Stimulated activated CD8-positive, alpha-beta memory T cell treated with anti-CD3 and anti-CD28 coated beads, Interleukin-12 subunit alpha, Interleukin-12 subunit beta, amount 100 ng/mL, for 24 hours (primary cell): ENCODE results near the gene EWSR1.
"Not testable (repeated sequence)": the region's sequence is repeated elsewhere in the genome, so short reads cannot be mapped to it uniquely, and the experiment has no call there.

Experiments
- DNase-seq: peaks from one replicate; pipeline ENCODE4 v3.0.0-alpha.2; 2020; ENCODE audit errors: extremely low read depth

The EWSR1 gene

GRCh38 chr22:29337631-29338284 is 69.7 kb downstream of the EWSR1 start:
- no peak for DNase-seq

- no peak for DNase-seq
Measured at GRCh38 chr22:29338398-29338797, 70.3 kb downstream of the EWSR1 start.

GRCh38 chr22:29339381-29340235 is 71.5 kb downstream of the EWSR1 start:
- DNase-seq: no peak

- no peak for DNase-seq
Measured at GRCh38 chr22:29340566-29340965, 72.5 kb downstream of the EWSR1 start.

- no peak for DNase-seq
Measured at GRCh38 chr22:29341056-29341848, 73.2 kb downstream of the EWSR1 start.

GRCh38 chr22:29341849-29342127 is 73.7 kb downstream of the EWSR1 start:
- DNase-seq: no peak

GRCh38 chr22:29342177-29342576 is 74.1 kb downstream of the EWSR1 start:
- DNase-seq: no peak

GRCh38 chr22:29342577-29343312 is 74.7 kb downstream of the EWSR1 start:
- no peak for DNase-seq

GRCh38 chr22:29343313-29343805 is 75.3 kb downstream of the EWSR1 start:
- DNase-seq: no peak

GRCh38 chr22:29344137-29344536 is 76.1 kb downstream of the EWSR1 start:
- no peak for DNase-seq

- DNase-seq: not testable (repeated sequence)
Measured at GRCh38 chr22:29344889-29345288, 76.8 kb downstream of the EWSR1 start.

- DNase-seq: no peak
Measured at GRCh38 chr22:29345932-29346331, 77.9 kb downstream of the EWSR1 start.

- DNase-seq: no peak
Measured at GRCh38 chr22:29346659-29347058, 78.6 kb downstream of the EWSR1 start.

- DNase-seq: no peak
Measured at GRCh38 chr22:29348041-29348440, 80.0 kb downstream of the EWSR1 start.

GRCh38 chr22:29348956-29349355 is 80.9 kb downstream of the EWSR1 start:
- DNase-seq: no peak
